ENCODE data around the gene CTCFL.
"Not testable (repeated sequence)": the region's sequence is repeated elsewhere in the genome, so short reads cannot be mapped to it uniquely, and the experiment has no call there.

CTCFL gene

GRCh38 chr20:57504411-57504810 is 20.5 kb downstream of the CTCFL start:
- no peak for DNase-seq

- no peak for DNase-seq
These were observed 21.8 kb downstream of the CTCFL start for GRCh38 chr20:57503035-57503658.

- no peak for DNase-seq
These were observed 22.6 kb downstream of the CTCFL start for GRCh38 chr20:57502336-57502700.

GRCh38 chr20:57501461-57502335 is 23.2 kb downstream of the CTCFL start:
- DNase-seq: no peak

- no peak for DNase-seq
These were observed 24.0 kb downstream of the CTCFL start for GRCh38 chr20:57500962-57501361.

GRCh38 chr20:57500235-57500634 is 24.7 kb downstream of the CTCFL start:
- no peak for DNase-seq

- DNase-seq: no peak
These were observed 25.3 kb downstream of the CTCFL start for GRCh38 chr20:57499676-57500075.

- DNase-seq: peak; percentile 16
These were observed 26.2 kb downstream of the CTCFL start for GRCh38 chr20:57498425-57499400.

- DNase-seq: no peak
These were observed 28.3 kb downstream of the CTCFL start for GRCh38 chr20:57496592-57496991.

GRCh38 chr20:57495978-57496377 is 29.0 kb downstream of the CTCFL start:
- no peak for DNase-seq

- no peak for DNase-seq
These were observed 31.8 kb downstream of the CTCFL start for GRCh38 chr20:57493091-57493615.

GRCh38 chr20:57491373-57491772 is 33.6 kb downstream of the CTCFL start:
- no peak for DNase-seq

- not testable (repeated sequence) for DNase-seq
These were observed 36.7 kb downstream of the CTCFL start for GRCh38 chr20:57488277-57488676.

- DNase-seq: no peak
These were observed 39.2 kb downstream of the CTCFL start for GRCh38 chr20:57485770-57486169.

- no peak for DNase-seq
These were observed 40.2 kb downstream of the CTCFL start for GRCh38 chr20:57484772-57485171.

GRCh38 chr20:57483287-57484050 is 41.5 kb downstream of the CTCFL start:
- DNase-seq: no peak

- no peak for DNase-seq
These were observed 42.1 kb downstream of the CTCFL start for GRCh38 chr20:57482796-57483195.

GRCh38 chr20:57482148-57482547 is 42.8 kb downstream of the CTCFL start:
- DNase-seq: no peak

- no peak for DNase-seq
These were observed 43.6 kb downstream of the CTCFL start for GRCh38 chr20:57481281-57481711.

- DNase-seq: no peak
These were observed 44.3 kb downstream of the CTCFL start for GRCh38 chr20:57480444-57481160.

GRCh38 chr20:57479196-57479595 is 45.7 kb downstream of the CTCFL start:
- no peak for DNase-seq

All from NCI-H1417 treated with DMSO at 0.1 percent for 48 hours (cell line).